Activated effector memory CD4-positive, alpha-beta T cell treated with anti-CD3 and anti-CD28 coated beads, Interleukin-2, amount 50 U/mL, for 16 hours (primary cell): ENCODE results near the gene FRMD4A.
"Not testable (repeated sequence)": the region's sequence is repeated elsewhere in the genome, so short reads cannot be mapped to it uniquely, and the experiment has no call there.

Experiments
- DNase-seq: peaks from one replicate; pipeline ENCODE4 v3.0.0-alpha.2; 2020

Gene FRMD4A

GRCh38 chr10:13830385-13830784, 500.3 kb downstream of the FRMD4A start:
- DNase-seq: no peak

- DNase-seq: no peak
Observed at GRCh38 chr10:13829790-13830189, 500.9 kb downstream of the FRMD4A start.

- not testable (repeated sequence) for DNase-seq
Observed at GRCh38 chr10:13828284-13828683, 502.4 kb downstream of the FRMD4A start.

- DNase-seq: no peak
Observed at GRCh38 chr10:13827076-13827797, 503.5 kb downstream of the FRMD4A start.

GRCh38 chr10:13823709-13824405, 506.9 kb downstream of the FRMD4A start:
- DNase-seq: no peak

GRCh38 chr10:13823096-13823708, 507.5 kb downstream of the FRMD4A start:
- DNase-seq: no peak

GRCh38 chr10:13822490-13822889, 508.2 kb downstream of the FRMD4A start:
- no peak for DNase-seq

GRCh38 chr10:13820964-13821337, 509.8 kb downstream of the FRMD4A start:
- no peak for DNase-seq

GRCh38 chr10:13820119-13820963, 510.4 kb downstream of the FRMD4A start:
- DNase-seq: no peak

GRCh38 chr10:13816195-13816925, 514.4 kb downstream of the FRMD4A start:
- no peak for DNase-seq

GRCh38 chr10:13815756-13816155, 515.0 kb downstream of the FRMD4A start:
- no peak for DNase-seq

GRCh38 chr10:13813550-13813949, 517.2 kb downstream of the FRMD4A start:
- DNase-seq: no peak

- no peak for DNase-seq
Observed at GRCh38 chr10:13812804-13813203, 517.9 kb downstream of the FRMD4A start.

GRCh38 chr10:13810568-13810967, 520.2 kb downstream of the FRMD4A start:
- DNase-seq: no peak

GRCh38 chr10:13809427-13809826, 521.3 kb downstream of the FRMD4A start:
- no peak for DNase-seq

- DNase-seq: no peak
Observed at GRCh38 chr10:13808556-13809391, 522.0 kb downstream of the FRMD4A start.

- DNase-seq: no peak
Observed at GRCh38 chr10:13806419-13806818, 524.3 kb downstream of the FRMD4A start.

GRCh38 chr10:13803566-13804554, 526.9 kb downstream of the FRMD4A start:
- DNase-seq: no peak

GRCh38 chr10:13801907-13802288, 528.8 kb downstream of the FRMD4A start:
- DNase-seq: no peak
